Measurements from ENCODE around the gene MOB1A.

GRCh38 chr2:74221604-74222299 is 43.1 kb upstream of the MOB1A start:
- TF ChIP-seq CTCF (IDR thresholded peaks at IDR 0.05; ENCODE audit: low read length) (no peak), EZH2 (IDR thresholded peaks at IDR 0.05; ENCODE audit: borderline replicate concordance, low read length) (no peak)

All from OCI-LY1 (cell line).